ENCODE measurements around the gene PSEN2.

The PSEN2 gene

DNA sequence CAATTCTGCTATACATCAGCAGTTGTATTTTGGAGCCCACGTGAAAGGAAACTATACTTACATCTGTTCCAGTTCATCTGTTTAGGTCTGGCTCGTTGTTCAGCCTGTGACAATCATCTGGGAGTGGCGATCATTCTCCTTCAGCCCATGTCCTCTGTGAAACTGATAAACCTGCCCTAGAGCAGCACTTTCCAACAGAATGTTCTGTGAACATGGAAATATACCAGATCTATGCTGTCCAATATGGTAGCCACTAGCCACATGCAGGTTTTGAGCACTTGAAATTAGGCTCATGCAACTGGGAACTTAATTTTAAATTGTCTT, 45.2 kb downstream of the PSEN2 start:
- H2AFZ ChIP-seq (ENCODE audit: low read depth, low read length): no peak overlapping the region
- no peak overlapping the region for H3K9ac ChIP-seq (ENCODE audit: low read length)
- no peaks in the 10 kb centered on the region for H3K36me3 ChIP-seq (replicated peaks; ENCODE audit: low read depth, low read length)
- H3K4me2 ChIP-seq (ENCODE audit: low read length): no peak overlapping the region
- no peak overlapping the region for H3K27ac ChIP-seq (ENCODE audit: low read length)
- H3K4me1 ChIP-seq (ENCODE audit: low read length): no peaks in the 10 kb centered on the region
- no peaks in the 10 kb centered on the region for H4K20me1 ChIP-seq (ENCODE audit: insufficient read depth, low read length)
- H3K9me3 ChIP-seq (ENCODE audit: insufficient read depth, low read length): no peaks in the 10 kb centered on the region
- H3K4me3 ChIP-seq (ENCODE audit: low read length): no peak overlapping the region
- no peaks in the 10 kb centered on the region for H3K27me3 ChIP-seq (ENCODE audit: low read depth, low read length)
- TF ChIP-seq EZH2phosphoT487 (IDR thresholded peaks at IDR 0.05; ENCODE audit: low read depth) (no peak), CTCF (IDR thresholded peaks at IDR 0.05; ENCODE audit: low read depth, low read length) (no peak)
- H3K79me2 ChIP-seq (ENCODE audit: low read length): no peaks in the 10 kb centered on the region

DNA sequence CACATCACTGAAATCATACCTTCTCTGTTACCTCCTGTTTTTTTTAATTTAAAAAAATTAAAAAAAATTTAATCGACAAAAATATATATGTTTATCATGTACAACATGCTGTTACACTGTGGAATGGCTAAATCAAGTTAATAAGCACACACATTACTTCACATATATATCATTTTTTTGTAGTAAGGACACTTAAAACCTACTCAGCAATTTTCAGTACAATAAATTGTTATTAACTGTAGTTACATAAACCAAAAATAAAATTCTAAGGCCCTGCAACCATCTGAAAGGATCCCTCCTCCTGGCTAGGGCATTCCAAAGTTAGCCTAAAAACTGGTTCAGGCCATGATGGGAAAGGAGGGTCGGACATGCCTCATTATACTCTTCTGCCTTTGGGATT, 46.1 kb downstream of the PSEN2 start:
- H3K4me1 ChIP-seq (ENCODE audit: low read length): no peaks in the 10 kb centered on the region
- no peaks in the 10 kb centered on the region for H3K27me3 ChIP-seq (ENCODE audit: low read depth, low read length)
- TF ChIP-seq EZH2phosphoT487 (IDR thresholded peaks at IDR 0.05; ENCODE audit: low read depth) (no peak), CTCF (IDR thresholded peaks at IDR 0.05; ENCODE audit: low read depth, low read length) (no peak)
- H3K4me2 ChIP-seq (ENCODE audit: low read length): no peak overlapping the region
- no peak overlapping the region for H3K9ac ChIP-seq (ENCODE audit: low read length)
- H3K36me3 ChIP-seq (replicated peaks; ENCODE audit: low read depth, low read length): no peaks in the 10 kb centered on the region
- no peaks in the 10 kb centered on the region for H4K20me1 ChIP-seq (ENCODE audit: insufficient read depth, low read length)
- no peaks in the 10 kb centered on the region for H3K9me3 ChIP-seq (ENCODE audit: insufficient read depth, low read length)
- H3K79me2 ChIP-seq (ENCODE audit: low read length): no peaks in the 10 kb centered on the region
- no peak overlapping the region for H3K27ac ChIP-seq (ENCODE audit: low read length)
- no peak overlapping the region for H3K4me3 ChIP-seq (ENCODE audit: low read length)
- H2AFZ ChIP-seq (ENCODE audit: low read depth, low read length): no peak overlapping the region

- Histone ChIP-seq H3K4me1 (ENCODE audit: low read length) (no peaks in the 10 kb centered on the region), H3K9ac (ENCODE audit: low read length) (no peak overlapping the region), H3K4me3 (ENCODE audit: low read length) (no peak overlapping the region), H4K20me1 (ENCODE audit: insufficient read depth, low read length) (no peaks in the 10 kb centered on the region), H3K27me3 (ENCODE audit: low read depth, low read length) (no peaks in the 10 kb centered on the region), H3K79me2 (ENCODE audit: low read length) (no peaks in the 10 kb centered on the region), H3K36me3 (replicated peaks; ENCODE audit: low read depth, low read length) (no peaks in the 10 kb centered on the region), H2AFZ (ENCODE audit: low read depth, low read length) (no peak overlapping the region), H3K27ac (ENCODE audit: low read length) (no peak overlapping the region), H3K9me3 (ENCODE audit: insufficient read depth, low read length) (no peaks in the 10 kb centered on the region), H3K4me2 (ENCODE audit: low read length) (no peak overlapping the region)
- TF ChIP-seq CTCF (IDR thresholded peaks at IDR 0.05; ENCODE audit: low read depth, low read length) (no peak), EZH2phosphoT487 (IDR thresholded peaks at IDR 0.05; ENCODE audit: low read depth) (no peak)
These were observed 49.2 kb downstream of the PSEN2 start for GRCh38 chr1:226919587-226919986.

GRCh38 chr1:226919995-226920394, 49.6 kb downstream of the PSEN2 start:
- H3K4me2 ChIP-seq (ENCODE audit: low read length): no peak overlapping the region
- H3K79me2 ChIP-seq (ENCODE audit: low read length): no peaks in the 10 kb centered on the region
- H3K27ac ChIP-seq (ENCODE audit: low read length): no peak overlapping the region
- no peak overlapping the region for H3K4me3 ChIP-seq (ENCODE audit: low read length)
- H3K4me1 ChIP-seq (ENCODE audit: low read length): no peaks in the 10 kb centered on the region
- no peak overlapping the region for H3K9ac ChIP-seq (ENCODE audit: low read length)
- no peaks in the 10 kb centered on the region for H4K20me1 ChIP-seq (ENCODE audit: insufficient read depth, low read length)
- H3K27me3 ChIP-seq (ENCODE audit: low read depth, low read length): no peaks in the 10 kb centered on the region
- TF ChIP-seq CTCF (IDR thresholded peaks at IDR 0.05; ENCODE audit: low read depth, low read length) (no peak), EZH2phosphoT487 (IDR thresholded peaks at IDR 0.05; ENCODE audit: low read depth) (no peak)
- no peaks in the 10 kb centered on the region for H3K36me3 ChIP-seq (replicated peaks; ENCODE audit: low read depth, low read length)
- H2AFZ ChIP-seq (ENCODE audit: low read depth, low read length): no peak overlapping the region
- H3K9me3 ChIP-seq (ENCODE audit: insufficient read depth, low read length): no peaks in the 10 kb centered on the region
